GM12878 (cell line): Measurements from ENCODE around the gene FOXP1. TPM values are rescaled to one million over a fixed set of nuclear protein-coding genes. Genes with fewer than 3 reads are reported as not detected.

ENCODE experiments used
- ATAC-seq: fragments of 200-7000 bp; cut with Tn5 transposase; 3 replicates; pipeline ENCODE4 v1.9.1; 2020; ENCODE audit warnings: mild to moderate bottlenecking, moderate library complexity
- BruUV-seq: library from RNA; stranded (reverse); fragments of 400-500 nt; replicated peaks from 2 replicates; lab custom pipeline; 2021; lab: Mats Ljungman, UMichigan
- CTCF ChIA-PET: fragments of 300-600 bp; sonication (Branson Sonifier 250); formaldehyde crosslinking; extraction: SDS; loops from one replicate; lab custom pipeline; 2021; ENCODE audit warnings: inconsistent platforms; lab: Yijun Ruan, JAX
- POLR2A ChIA-PET: fragments of 350-600 bp; formaldehyde crosslinking; extraction: SDS; loops from one replicate; lab custom pipeline; 2021; ENCODE audit warnings: inconsistent platforms; lab: Charles Lee
- RAD21 ChIA-PET: fragments of 300-600 bp; sonication (Branson Sonifier 250); formaldehyde crosslinking; loops from one replicate; lab custom pipeline; 2023; ENCODE audit warnings: antibody characterized with exemption; ENCODE audit not compliant: unreplicated experiment; lab: Charles Lee
- SMC1A ChIA-PET: fragments of 300-600 bp; sonication (Branson Sonifier 250); formaldehyde crosslinking; loops from one replicate; lab custom pipeline; 2023; ENCODE audit not compliant: unreplicated experiment, uncharacterized antibody; lab: Charles Lee
- DNase-seq: peaks from one replicate; pipeline ENCODE4 v3.0.0-alpha.2; 2011; ENCODE audit warnings: low read depth, low spot score
- FAIRE-seq: peaks from 3 replicates; lab custom pipeline; 2011; peaks lifted over from hg19 to GRCh38; lab: Jason Lieb, UNC
- H2AFZ ChIP-seq: 2 replicates; pipeline ENCODE4 v1.6.0; 2011; ENCODE audit warnings: low read depth, low read length, control low read depth; ENCODE audit not compliant: control insufficient read depth
- H3K27ac ChIP-seq: 2 replicates; pipeline ENCODE4 v1.5.1; 2011; ENCODE audit warnings: control low read depth; ENCODE audit not compliant: control insufficient read depth, insufficient read depth
- H3K27me3 ChIP-seq, 2 experiments: replicated peaks in 1 of 2; 2 replicates each; pipeline versions ENCODE4 v1.6.0 to v1.6.1; 2011; ENCODE audit warnings: low read length in 1 of 2; ENCODE audit not compliant: control insufficient read depth in 2 of 2, insufficient read depth in 2 of 2
- H3K36me3 ChIP-seq, 2 experiments: 2 replicates each; pipeline ENCODE4 v1.5.1; 2011; ENCODE audit warnings: low read length in 1 of 2; ENCODE audit not compliant: control insufficient read depth in 2 of 2, insufficient read depth in 2 of 2
- H3K4me1 ChIP-seq: 2 replicates; pipeline ENCODE4 v1.6.1; 2011; ENCODE audit warnings: mild to moderate bottlenecking, low read length, moderate library complexity, mixed read lengths; ENCODE audit not compliant: control insufficient read depth, insufficient read depth
- H3K4me2 ChIP-seq: 2 replicates; pipeline ENCODE4 v1.6.0; 2011; ENCODE audit warnings: control low read depth; ENCODE audit not compliant: control insufficient read depth, insufficient read depth
- H3K4me3 ChIP-seq: fragments of 200-600 bp; sonication (generic); 2 replicates; pipeline ENCODE4 v1.5.1; 2016
- H3K79me2 ChIP-seq: 2 replicates; pipeline ENCODE4 v1.6.0; 2011; ENCODE audit warnings: low read length; ENCODE audit not compliant: control insufficient read depth, insufficient read depth
- H3K9ac ChIP-seq: 2 replicates; pipeline ENCODE4 v1.8.0; 2011; ENCODE audit warnings: low read length, control low read depth, mixed read lengths; ENCODE audit not compliant: control insufficient read depth, insufficient read depth
- H3K9me3 ChIP-seq: replicated peaks from 3 replicates; pipeline ENCODE4 v1.5.1; 2011; ENCODE audit warnings: mild to moderate bottlenecking, low read length; ENCODE audit not compliant: control insufficient read depth, insufficient read depth
- H4K20me1 ChIP-seq: 2 replicates; pipeline ENCODE4 v1.6.0; 2011; ENCODE audit not compliant: control insufficient read depth, insufficient read depth
- NBN ChIP-seq: fragments of 450-650 bp; IDR thresholded peaks from 2 replicates; pipeline ENCODE4 v1.6.1; 2016
- SIX5 ChIP-seq: IDR thresholded peaks from 2 replicates; pipeline ENCODE4 v1.6.1; 2011; ENCODE audit warnings: mild to moderate bottlenecking, low read depth, low read length, moderate library complexity; ENCODE audit not compliant: severe bottlenecking
- SPI1 ChIP-seq: IDR thresholded peaks from 2 replicates; pipeline ENCODE4 v1.6.1; 2011; ENCODE audit warnings: low read depth, mild to moderate bottlenecking, low read length, moderate library complexity, borderline replicate concordance; ENCODE audit not compliant: insufficient read depth
- WGBS: methylation state at CpG from one replicate; pipeline ENCODE4 v1.1.6; 2016; ENCODE audit warnings: low lambda C conversion rate; ENCODE audit not compliant: insufficient replicate concordance, insufficient coverage; ENCODE audit errors: missing lambda C conversion rate; 5-methylcytosine and 5-hydroxymethylcytosine counted together
- in situ Hi-C: fragments of 300-500 bp; cut with MboI; formaldehyde crosslinking; loops from 9 replicates; pipeline ENCODE4 v1.14.3; 2018; ENCODE audit warnings: mixed read lengths
- intact Hi-C: fragments of 100-400 bp; cut with micrococcal nuclease; formaldehyde crosslinking; loops from one replicate; pipeline ENCODE4 v1.14.2; 2022; ENCODE audit not compliant: unreplicated experiment
- polyA plus RNA-seq, 11 experiments: library from polyadenylated mRNA; depleted of rRNA in 4 of 11; unstranded in 6 of 11; stranded (reverse) in 5 of 11; fragments of >200 nt; fragmentation: Nextera tagmentation in 4 of 11; fragmentation: Illumina TruSeq in 1 of 11; extraction: Ambion mirVana in 4 of 11; extraction: Trizol in 1 of 11; gene quantifications; 1 replicate in 1 of 11; 2 replicates in 10 of 11; pipeline versions ENCODE4 v1.2.1 to v1.2.3, GENCODE V29; 2011 to 2016; ENCODE audit warnings: inconsistent platforms in 2 of 11, missing spikeins in 2 of 11, low read depth in 1 of 11
- total RNA-seq, 4 experiments: library from RNA; depleted of rRNA in 3 of 4; stranded (reverse); fragments of >200 nt in 3 of 4; fragmentation: Illumina TruSeq in 1 of 4; extraction: Trizol in 1 of 4; gene quantifications; 2 replicates each; pipeline versions ENCODE4 v1.2.1 to v1.2.3, GENCODE V29; 2013 to 2021

The FOXP1 gene
- total and polyA plus RNA-seq, 10 of the 15 experiments (the other 5 are each of a cell fraction or from before 2014, with no cell fraction given) = 0.05 to 1.6 (median 0.20) TPM; not detected in 1

DNA sequence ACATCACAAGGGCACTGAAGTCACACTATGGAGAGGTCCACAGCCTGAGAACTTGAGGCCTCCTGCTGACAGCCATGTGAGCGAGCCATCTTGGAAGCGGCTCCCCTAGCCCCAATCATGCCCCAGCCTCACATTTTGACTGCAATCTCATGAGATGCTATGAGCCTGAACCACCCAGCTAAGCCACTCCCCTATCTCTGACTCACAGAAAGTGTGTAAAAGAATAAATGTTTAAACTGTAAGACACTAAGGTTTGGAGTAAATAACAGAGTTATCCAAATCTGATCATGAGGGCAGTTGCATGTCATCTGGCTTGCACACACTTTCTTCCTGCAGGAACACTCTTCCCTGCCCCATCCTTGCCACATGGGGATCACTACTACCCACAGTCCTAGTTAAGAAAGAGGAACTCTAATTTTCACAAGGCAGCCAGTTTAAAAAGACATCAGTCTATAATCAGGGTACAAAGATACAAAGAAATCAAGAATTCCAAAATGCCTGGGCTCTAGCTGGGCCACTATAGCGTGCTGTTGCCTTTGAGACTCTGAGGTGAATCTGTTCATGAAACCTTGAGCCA, 494.2 kb downstream of the FOXP1 start:
- BruUV-seq = no TSS peak
- H3K36me3 ChIP-seq = no peaks in the 10 kb centered on the region
- FAIRE-seq (no peak), DNase-seq (no peak), ATAC-seq (no peak)
- POLR2A ChIA-PET = no interaction called here
- RAD21 ChIA-PET = no interaction called here
- H3K4me3 ChIP-seq = no peak overlapping the region
- in situ Hi-C loops = loop anchor here (10.0 kb wide), 1 partner anchor 305 kb away; no protein-coding TSS in a partner anchor
- H3K27ac ChIP-seq = no peak overlapping the region
- no peak overlapping the region for H3K4me2 ChIP-seq
- H3K4me1 ChIP-seq = peaks cover 31% of the 10 kb centered on the region
- no peaks in the 10 kb centered on the region for H4K20me1 ChIP-seq
- no peaks in the 10 kb centered on the region for H3K79me2 ChIP-seq
- CTCF ChIA-PET = no interaction called here
- H2AFZ ChIP-seq = no peak overlapping the region
- TF ChIP-seq SIX5 = no peak
- TF ChIP-seq SPI1 = peak; percentile 44; the same call in 1 of the 2 replicates
- SMC1A ChIA-PET = no interaction called here
- no peaks in the 10 kb centered on the region; the same call in 2 of the 3 replicates for H3K9me3 ChIP-seq
- intact Hi-C loops = no loop called here
- H3K27me3 ChIP-seq = no peaks in the 10 kb centered on the region
- WGBS = 48% methylated on average over 3 of the region's 3 CpGs
- no peak overlapping the region for H3K9ac ChIP-seq

DNA sequence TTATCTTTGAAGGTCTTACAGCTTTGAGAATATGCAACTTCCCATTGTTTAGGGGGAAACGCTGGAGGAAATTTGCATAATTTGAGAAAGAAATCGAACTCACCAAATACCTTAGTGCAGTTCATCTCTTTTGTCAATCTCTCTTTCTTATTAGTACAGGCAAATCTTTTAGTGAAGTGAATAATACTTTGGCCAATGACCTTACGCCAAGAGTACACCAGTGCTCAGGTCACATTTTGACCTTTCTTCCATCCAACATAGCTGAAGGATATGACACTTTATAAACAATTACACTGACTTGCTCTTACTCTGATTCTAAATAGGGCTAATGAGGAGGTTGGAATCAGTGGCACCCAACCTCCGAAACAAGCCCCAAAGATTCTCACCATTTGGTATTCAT, 494.8 kb downstream of the FOXP1 start:
- no peak for DNase-seq
- no peak for FAIRE-seq
- no peaks in the 10 kb centered on the region for H3K36me3 ChIP-seq
- ChIA-PET CTCF (no interaction called here), SMC1A (no interaction called here), POLR2A (no interaction called here), RAD21 (no interaction called here)
- no peak overlapping the region for H3K4me2 ChIP-seq
- no peak overlapping the region for H2AFZ ChIP-seq
- intact Hi-C loops = no loop called here
- ATAC-seq = no peak
- H3K9me3 ChIP-seq = no peaks in the 10 kb centered on the region; the same call in 2 of the 3 replicates
- no peak for TF ChIP-seq NBN
- H3K4me1 ChIP-seq = peaks cover 31% of the 10 kb centered on the region
- H3K27me3 ChIP-seq = no peaks in the 10 kb centered on the region
- H3K4me3 ChIP-seq = no peak overlapping the region
- in situ Hi-C loops = loop anchor here (10.0 kb wide), 1 partner anchor 306 kb away; no protein-coding TSS in a partner anchor
- no peaks in the 10 kb centered on the region for H4K20me1 ChIP-seq
- no peaks in the 10 kb centered on the region for H3K79me2 ChIP-seq
- 32% methylated on average over 4 of the region's 4 CpGs for WGBS
- no peak overlapping the region for H3K9ac ChIP-seq
- no TSS peak for BruUV-seq
- no peak overlapping the region for H3K27ac ChIP-seq
